Chondrocyte (in vitro differentiated cells): Measurements from ENCODE around the gene VHLL. TPM values are rescaled to one million over a fixed set of nuclear protein-coding genes. Genes with fewer than 3 reads are reported as not detected.

Experiments used
- DNase-seq: peaks from one replicate; pipeline ENCODE4 v3.0.0; 2021; ENCODE audit warnings: mixed read lengths, low spot score
- H3K27ac Mint-ChIP-seq: one replicate; pipeline ENCODE4 v1.8.0; 2021; ENCODE audit warnings: mild to moderate bottlenecking, moderate library complexity, mixed read lengths; ENCODE audit not compliant: unreplicated experiment
- H3K27me3 Mint-ChIP-seq: 2 replicates; pipeline ENCODE4 v1.8.0; 2021; ENCODE audit warnings: low read depth, mixed read lengths
- H3K36me3 Mint-ChIP-seq: 2 replicates; pipeline ENCODE4 v1.8.0; 2021; ENCODE audit warnings: low read depth, mixed read lengths
- H3K4me1 Mint-ChIP-seq: 2 replicates; pipeline ENCODE4 v1.8.0; 2021; ENCODE audit warnings: low read depth, mild to moderate bottlenecking, mixed read lengths
- H3K4me3 Mint-ChIP-seq: one replicate; pipeline ENCODE4 v1.8.0; 2021; ENCODE audit warnings: mild to moderate bottlenecking, moderate library complexity, mixed read lengths; ENCODE audit not compliant: unreplicated experiment
- H3K9me3 Mint-ChIP-seq: 2 replicates; pipeline ENCODE4 v1.8.0; 2021; ENCODE audit warnings: low read depth, mixed read lengths
- total RNA-seq: library from RNA; stranded (reverse); gene quantifications from 3 replicates; pipeline ENCODE4 v1.2.1, GENCODE V29; 2021
- TF ChIP-seq, protein P1 (sequence below): fragments of 200-600 bp; sonication (generic); IDR thresholded peaks from 2 replicates; pipeline ENCODE4 v1.5.0; 2021; ENCODE audit warnings: antibody characterized with exemption, mild to moderate bottlenecking, moderate library complexity

Gene VHLL
- total RNA-seq, 1 donor from 2014 or later = not detected

- H3K9me3 Mint-ChIP-seq = no peaks in the 10 kb centered on the region
Measured at GRCh38 chr1:156342166-156342955, 43.3 kb upstream of the VHLL start.

GRCh38 chr1:156338180-156338976 lies 39.3 kb upstream of the VHLL start, which contains the start of the genes CCT3 and TSACC:
Gene CCT3, minus strand, starts transcription at chr1:156338292. Its CDS starts 108 bp downstream, at chr1:156338184.
Gene TSACC, plus strand, starts transcription at chr1:156338526. Its CDS starts 1,232 bp downstream, at chr1:156339758.
- peak; percentile 99 for DNase-seq
- H3K27ac Mint-ChIP-seq = peak within 1 kb of the TSS; percentile 94
- peaks cover 27% of the 10 kb centered on the region for H3K4me1 Mint-ChIP-seq
- H3K36me3 Mint-ChIP-seq = peaks cover 6% of the 10 kb centered on the region
- TF ChIP-seq, protein P1, sequence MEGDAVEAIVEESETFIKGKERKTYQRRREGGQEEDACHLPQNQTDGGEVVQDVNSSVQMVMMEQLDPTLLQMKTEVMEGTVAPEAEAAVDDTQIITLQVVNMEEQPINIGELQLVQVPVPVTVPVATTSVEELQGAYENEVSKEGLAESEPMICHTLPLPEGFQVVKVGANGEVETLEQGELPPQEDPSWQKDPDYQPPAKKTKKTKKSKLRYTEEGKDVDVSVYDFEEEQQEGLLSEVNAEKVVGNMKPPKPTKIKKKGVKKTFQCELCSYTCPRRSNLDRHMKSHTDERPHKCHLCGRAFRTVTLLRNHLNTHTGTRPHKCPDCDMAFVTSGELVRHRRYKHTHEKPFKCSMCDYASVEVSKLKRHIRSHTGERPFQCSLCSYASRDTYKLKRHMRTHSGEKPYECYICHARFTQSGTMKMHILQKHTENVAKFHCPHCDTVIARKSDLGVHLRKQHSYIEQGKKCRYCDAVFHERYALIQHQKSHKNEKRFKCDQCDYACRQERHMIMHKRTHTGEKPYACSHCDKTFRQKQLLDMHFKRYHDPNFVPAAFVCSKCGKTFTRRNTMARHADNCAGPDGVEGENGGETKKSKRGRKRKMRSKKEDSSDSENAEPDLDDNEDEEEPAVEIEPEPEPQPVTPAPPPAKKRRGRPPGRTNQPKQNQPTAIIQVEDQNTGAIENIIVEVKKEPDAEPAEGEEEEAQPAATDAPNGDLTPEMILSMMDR = no peak
- no peaks in the 10 kb centered on the region for H3K9me3 Mint-ChIP-seq
- H3K27me3 Mint-ChIP-seq = no peaks in the 10 kb centered on the region
- peak within 1 kb of the TSS; percentile 99 for H3K4me3 Mint-ChIP-seq

More at GRCh38 chr1:156342166-156342955, 43.3 kb upstream of the VHLL start:
- H3K4me3 Mint-ChIP-seq = no peak overlapping the region
- H3K27me3 Mint-ChIP-seq = peaks cover 10% of the 10 kb centered on the region
- no peak for DNase-seq
- H3K27ac Mint-ChIP-seq = no peak overlapping the region
- TF ChIP-seq, protein P1 = no peak
- H3K4me1 Mint-ChIP-seq = peaks cover 8% of the 10 kb centered on the region
- no peaks in the 10 kb centered on the region for H3K36me3 Mint-ChIP-seq

DNA sequence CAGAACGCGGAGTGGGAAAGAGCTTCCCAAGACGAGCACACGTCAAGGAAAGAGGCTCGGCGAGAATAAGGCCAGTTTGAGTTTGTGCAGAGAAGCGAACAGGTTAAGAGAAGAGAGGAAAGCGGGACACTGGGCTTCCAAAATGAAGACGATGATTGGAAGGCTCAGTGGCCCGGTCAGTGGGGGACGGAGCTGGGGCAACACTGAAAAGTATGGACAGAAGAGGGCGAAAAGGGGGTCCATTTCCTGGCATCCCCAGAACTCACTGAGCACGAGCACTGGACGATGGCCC lies 38.7 kb upstream of the VHLL start:
- no peaks in the 10 kb centered on the region for H3K27me3 Mint-ChIP-seq
- H3K36me3 Mint-ChIP-seq = peaks cover 7% of the 10 kb centered on the region
- H3K4me1 Mint-ChIP-seq = peaks cover 27% of the 10 kb centered on the region
- H3K27ac Mint-ChIP-seq = peak overlapping the region; percentile 94
- TF ChIP-seq, protein P1 = peak; percentile 48
- no peak for DNase-seq
- H3K4me3 Mint-ChIP-seq = peak overlapping the region; percentile 99
- no peaks in the 10 kb centered on the region for H3K9me3 Mint-ChIP-seq

GRCh38 chr1:156337052-156337887 lies 38.2 kb upstream of the VHLL start:
- Mint-ChIP-seq H3K27ac (peak overlapping the region; percentile 94), H3K4me1 (peaks cover 27% of the 10 kb centered on the region), H3K36me3 (peaks cover 7% of the 10 kb centered on the region), H3K4me3 (peak overlapping the region; percentile 99), H3K9me3 (no peaks in the 10 kb centered on the region), H3K27me3 (no peaks in the 10 kb centered on the region)
- TF ChIP-seq, protein P1 = no peak
- DNase-seq = no peak
